ENCODE results near the gene MEG3. TPM values are rescaled to one million over a fixed set of nuclear protein-coding genes. Genes with fewer than 3 reads are reported as not detected.

MEG3 gene
- total RNA-seq, 2 experiments from 2014 or later: not detected

- H3K4me1 Mint-ChIP-seq: no peaks in the 10 kb centered on the region
- no peaks in the 10 kb centered on the region for H3K36me3 Mint-ChIP-seq
These were observed 41.2 kb upstream of the MEG3 start for GRCh38 chr14:100784523-100785337.

GRCh38 chr14:100785338-100785615 lies 40.6 kb upstream of the MEG3 start:
- no peak overlapping the region for H3K27ac Mint-ChIP-seq

More at GRCh38 chr14:100784523-100785337, 41.2 kb upstream of the MEG3 start:
- no peak for DNase-seq
- Mint-ChIP-seq H3K27me3 (peaks cover 3% of the 10 kb centered on the region), H3K9me3 (no peaks in the 10 kb centered on the region), H3K4me3 (no peak overlapping the region), H3K27ac (no peak overlapping the region)
- no peak for ATAC-seq (ENCODE audit: low read depth)
- POLR2A ChIA-PET: no interaction called here

GRCh38 chr14:100785626-100786025 lies 40.3 kb upstream of the MEG3 start:
- no peak overlapping the region for H3K4me3 Mint-ChIP-seq
- POLR2A ChIA-PET: no interaction called here
- peaks cover 3% of the 10 kb centered on the region for H3K27me3 Mint-ChIP-seq
- no peaks in the 10 kb centered on the region for H3K4me1 Mint-ChIP-seq
- no peaks in the 10 kb centered on the region for H3K9me3 Mint-ChIP-seq
- DNase-seq: no peak
- H3K36me3 Mint-ChIP-seq: no peaks in the 10 kb centered on the region
- H3K27ac Mint-ChIP-seq: no peak overlapping the region
- ATAC-seq (ENCODE audit: low read depth): no peak

More at GRCh38 chr14:100785338-100785615, 40.6 kb upstream of the MEG3 start:
- no peak for ATAC-seq (ENCODE audit: low read depth)
- no peak for DNase-seq
- POLR2A ChIA-PET: no interaction called here
- no peaks in the 10 kb centered on the region for H3K4me1 Mint-ChIP-seq
- H3K9me3 Mint-ChIP-seq: no peaks in the 10 kb centered on the region
- H3K36me3 Mint-ChIP-seq: no peaks in the 10 kb centered on the region
- H3K27me3 Mint-ChIP-seq: peaks cover 3% of the 10 kb centered on the region
- no peak overlapping the region for H3K4me3 Mint-ChIP-seq

- DNase-seq (no peak), ATAC-seq (ENCODE audit: low read depth) (no peak)
- no peak overlapping the region for H3K27ac Mint-ChIP-seq
- no peaks in the 10 kb centered on the region for H3K9me3 Mint-ChIP-seq
- H3K36me3 Mint-ChIP-seq: no peaks in the 10 kb centered on the region
- POLR2A ChIA-PET: no interaction called here
- no peaks in the 10 kb centered on the region for H3K4me1 Mint-ChIP-seq
- peaks cover 3% of the 10 kb centered on the region for H3K27me3 Mint-ChIP-seq
- no peak overlapping the region for H3K4me3 Mint-ChIP-seq
These were observed 39.8 kb upstream of the MEG3 start for GRCh38 chr14:100786131-100786530.

- no peaks in the 10 kb centered on the region for H3K9me3 Mint-ChIP-seq
- POLR2A ChIA-PET: no interaction called here
- no peaks in the 10 kb centered on the region for H3K4me1 Mint-ChIP-seq
- no peak overlapping the region for H3K4me3 Mint-ChIP-seq
- H3K27ac Mint-ChIP-seq: no peak overlapping the region
- no peak for DNase-seq
- H3K27me3 Mint-ChIP-seq: peaks cover 3% of the 10 kb centered on the region
- no peaks in the 10 kb centered on the region for H3K36me3 Mint-ChIP-seq
- no peak for ATAC-seq (ENCODE audit: low read depth)
These were observed 39.2 kb upstream of the MEG3 start for GRCh38 chr14:100786576-100787219.

GRCh38 chr14:100787659-100788058 lies 38.3 kb upstream of the MEG3 start:
- peaks cover 3% of the 10 kb centered on the region for H3K27me3 Mint-ChIP-seq
- ATAC-seq (ENCODE audit: low read depth) (no peak), DNase-seq (no peak)
- H3K4me3 Mint-ChIP-seq: no peak overlapping the region
- no peaks in the 10 kb centered on the region for H3K36me3 Mint-ChIP-seq
- no peaks in the 10 kb centered on the region for H3K9me3 Mint-ChIP-seq
- POLR2A ChIA-PET: no interaction called here
- H3K27ac Mint-ChIP-seq: no peak overlapping the region
- H3K4me1 Mint-ChIP-seq: no peaks in the 10 kb centered on the region

GRCh38 chr14:100788517-100788916 lies 37.4 kb upstream of the MEG3 start:
- Mint-ChIP-seq H3K4me1 (no peaks in the 10 kb centered on the region), H3K27me3 (peaks cover 2% of the 10 kb centered on the region)

GRCh38 chr14:100788942-100789341 lies 37.0 kb upstream of the MEG3 start:
- Mint-ChIP-seq H3K36me3 (no peaks in the 10 kb centered on the region), H3K27ac (no peak overlapping the region), H3K9me3 (no peaks in the 10 kb centered on the region), H3K4me3 (no peak overlapping the region), H3K27me3 (peaks cover 2% of the 10 kb centered on the region), H3K4me1 (no peaks in the 10 kb centered on the region)
- POLR2A ChIA-PET: no interaction called here
- ATAC-seq (ENCODE audit: low read depth): no peak
- no peak for DNase-seq

More at GRCh38 chr14:100788517-100788916, 37.4 kb upstream of the MEG3 start:
- no peak overlapping the region for H3K4me3 Mint-ChIP-seq
- no peak for DNase-seq
- no peak overlapping the region for H3K27ac Mint-ChIP-seq
- no peaks in the 10 kb centered on the region for H3K9me3 Mint-ChIP-seq
- no peaks in the 10 kb centered on the region for H3K36me3 Mint-ChIP-seq
- POLR2A ChIA-PET: no interaction called here
- ATAC-seq (ENCODE audit: low read depth): no peak

- Mint-ChIP-seq H3K36me3 (no peaks in the 10 kb centered on the region), H3K27me3 (peaks cover 2% of the 10 kb centered on the region), H3K27ac (no peak overlapping the region), H3K4me3 (no peak overlapping the region), H3K4me1 (no peaks in the 10 kb centered on the region), H3K9me3 (no peaks in the 10 kb centered on the region)
- ATAC-seq (ENCODE audit: low read depth) (no peak), DNase-seq (no peak)
- POLR2A ChIA-PET: no interaction called here
These were observed 36.2 kb upstream of the MEG3 start for GRCh38 chr14:100789460-100790417.

GRCh38 chr14:100790502-100791347 lies 35.2 kb upstream of the MEG3 start:
- POLR2A ChIA-PET: no interaction called here
- peaks cover 3% of the 10 kb centered on the region for H3K27me3 Mint-ChIP-seq
- H3K27ac Mint-ChIP-seq: no peak overlapping the region
- DNase-seq: no peak
- no peak overlapping the region for H3K4me3 Mint-ChIP-seq
- ATAC-seq (ENCODE audit: low read depth): no peak
- H3K9me3 Mint-ChIP-seq: no peaks in the 10 kb centered on the region
- no peaks in the 10 kb centered on the region for H3K36me3 Mint-ChIP-seq
- H3K4me1 Mint-ChIP-seq: no peaks in the 10 kb centered on the region

- POLR2A ChIA-PET: no interaction called here
- Mint-ChIP-seq H3K36me3 (no peaks in the 10 kb centered on the region), H3K27me3 (peaks cover 3% of the 10 kb centered on the region), H3K4me1 (no peaks in the 10 kb centered on the region), H3K9me3 (no peaks in the 10 kb centered on the region), H3K4me3 (no peak overlapping the region), H3K27ac (no peak overlapping the region)
- ATAC-seq (ENCODE audit: low read depth) (no peak), DNase-seq (no peak)
These were observed 34.6 kb upstream of the MEG3 start for GRCh38 chr14:100791348-100791735.

- H3K27ac Mint-ChIP-seq: no peak overlapping the region
These were observed 33.9 kb upstream of the MEG3 start for GRCh38 chr14:100791995-100792394.

GRCh38 chr14:100796946-100797345 lies 29.0 kb upstream of the MEG3 start:
- H3K9me3 Mint-ChIP-seq: no peaks in the 10 kb centered on the region
- H3K27ac Mint-ChIP-seq: no peak overlapping the region
- peaks cover 27% of the 10 kb centered on the region for H3K27me3 Mint-ChIP-seq
- H3K4me1 Mint-ChIP-seq: no peaks in the 10 kb centered on the region
- H3K4me3 Mint-ChIP-seq: no peak overlapping the region
- H3K36me3 Mint-ChIP-seq: no peaks in the 10 kb centered on the region
- ATAC-seq (ENCODE audit: low read depth): no peak
- DNase-seq: no peak
- POLR2A ChIA-PET: no interaction called here

More at GRCh38 chr14:100791995-100792394, 33.9 kb upstream of the MEG3 start:
- Mint-ChIP-seq H3K9me3 (no peaks in the 10 kb centered on the region), H3K27me3 (peaks cover 3% of the 10 kb centered on the region), H3K36me3 (no peaks in the 10 kb centered on the region), H3K4me1 (no peaks in the 10 kb centered on the region), H3K4me3 (no peak overlapping the region)
- POLR2A ChIA-PET: no interaction called here
- DNase-seq (no peak), ATAC-seq (ENCODE audit: low read depth) (no peak)
